PFSK-1 (cell line): ENCODE measurements around the gene DUS2.

ENCODE experiments used
- FOXP2 ChIP-seq: optimal IDR thresholded peaks from 2 replicates; pipeline ENCODE3; 2011; ENCODE audit warnings: borderline replicate concordance, control low read depth, inconsistent platforms; ENCODE audit not compliant: insufficient read depth; ENCODE audit errors: extremely low read length, extremely low read depth
- POLR2AphosphoS5 ChIP-seq: IDR thresholded peaks from 2 replicates; pipeline ENCODE4 v1.6.1; 2012; ENCODE audit warnings: low read depth, mild to moderate bottlenecking, control low read depth, low read length, moderate library complexity
- SIN3A ChIP-seq: IDR thresholded peaks from 2 replicates; pipeline ENCODE4 v1.6.1; 2012; ENCODE audit warnings: mild to moderate bottlenecking, low read length, moderate library complexity, borderline replicate concordance; ENCODE audit not compliant: insufficient read depth
- TAF1 ChIP-seq: IDR thresholded peaks from 2 replicates; pipeline ENCODE4 v1.6.1; 2012; ENCODE audit warnings: low read length, control low read depth, borderline replicate concordance; ENCODE audit not compliant: insufficient read depth
- TF ChIP-seq, protein P1 (sequence below), 2 experiments: IDR thresholded peaks; 2 replicates each; pipeline versions ENCODE4 v1.6.1 to v1.8.0; 2011 to 2012; ENCODE audit warnings: low read depth in 2 of 2, low read length in 2 of 2, control low read depth in 1 of 2, inconsistent platforms in 1 of 2, mild to moderate bottlenecking in 1 of 2, moderate library complexity in 1 of 2; ENCODE audit not compliant: insufficient read depth in 1 of 2

DUS2 gene

DNA sequence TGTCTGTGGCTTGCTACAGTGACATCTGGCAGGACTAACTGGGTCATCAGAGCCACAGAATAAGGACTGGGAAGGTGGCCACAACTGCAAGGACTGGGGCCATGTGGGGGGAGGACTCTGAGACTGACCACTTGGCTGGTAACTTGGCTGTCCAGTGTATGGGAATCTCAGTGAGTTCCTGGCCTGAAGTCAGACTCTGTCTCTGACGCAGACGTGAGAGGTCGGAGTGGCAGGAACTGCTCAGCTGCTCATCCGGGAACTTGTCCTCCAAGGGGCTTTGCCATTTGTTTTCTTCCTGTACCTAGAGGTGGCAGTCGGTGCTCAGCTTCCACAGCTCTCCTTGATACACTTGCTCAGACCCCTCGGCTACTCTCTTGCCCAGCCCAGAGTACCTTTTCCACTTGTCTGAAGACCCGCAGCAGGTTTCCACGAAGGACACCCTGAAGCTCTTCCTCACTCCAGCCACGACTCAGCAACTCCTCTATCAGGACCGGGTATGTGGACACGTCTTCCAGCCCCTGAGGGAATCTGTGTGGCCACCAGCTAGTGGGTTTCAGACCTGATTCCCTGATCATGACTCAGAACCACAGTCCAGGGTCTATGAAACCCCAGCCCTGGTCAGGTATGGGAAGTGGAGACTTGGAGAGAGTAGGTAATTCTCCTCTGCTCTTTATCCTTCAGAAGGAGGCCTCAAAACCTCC lies 35.5 kb upstream of the DUS2 start:
- TF ChIP-seq, protein P1, sequence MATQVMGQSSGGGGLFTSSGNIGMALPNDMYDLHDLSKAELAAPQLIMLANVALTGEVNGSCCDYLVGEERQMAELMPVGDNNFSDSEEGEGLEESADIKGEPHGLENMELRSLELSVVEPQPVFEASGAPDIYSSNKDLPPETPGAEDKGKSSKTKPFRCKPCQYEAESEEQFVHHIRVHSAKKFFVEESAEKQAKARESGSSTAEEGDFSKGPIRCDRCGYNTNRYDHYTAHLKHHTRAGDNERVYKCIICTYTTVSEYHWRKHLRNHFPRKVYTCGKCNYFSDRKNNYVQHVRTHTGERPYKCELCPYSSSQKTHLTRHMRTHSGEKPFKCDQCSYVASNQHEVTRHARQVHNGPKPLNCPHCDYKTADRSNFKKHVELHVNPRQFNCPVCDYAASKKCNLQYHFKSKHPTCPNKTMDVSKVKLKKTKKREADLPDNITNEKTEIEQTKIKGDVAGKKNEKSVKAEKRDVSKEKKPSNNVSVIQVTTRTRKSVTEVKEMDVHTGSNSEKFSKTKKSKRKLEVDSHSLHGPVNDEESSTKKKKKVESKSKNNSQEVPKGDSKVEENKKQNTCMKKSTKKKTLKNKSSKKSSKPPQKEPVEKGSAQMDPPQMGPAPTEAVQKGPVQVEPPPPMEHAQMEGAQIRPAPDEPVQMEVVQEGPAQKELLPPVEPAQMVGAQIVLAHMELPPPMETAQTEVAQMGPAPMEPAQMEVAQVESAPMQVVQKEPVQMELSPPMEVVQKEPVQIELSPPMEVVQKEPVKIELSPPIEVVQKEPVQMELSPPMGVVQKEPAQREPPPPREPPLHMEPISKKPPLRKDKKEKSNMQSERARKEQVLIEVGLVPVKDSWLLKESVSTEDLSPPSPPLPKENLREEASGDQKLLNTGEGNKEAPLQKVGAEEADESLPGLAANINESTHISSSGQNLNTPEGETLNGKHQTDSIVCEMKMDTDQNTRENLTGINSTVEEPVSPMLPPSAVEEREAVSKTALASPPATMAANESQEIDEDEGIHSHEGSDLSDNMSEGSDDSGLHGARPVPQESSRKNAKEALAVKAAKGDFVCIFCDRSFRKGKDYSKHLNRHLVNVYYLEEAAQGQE (IDR thresholded peaks at IDR 0.05; ENCODE audit: insufficient read depth in 1 of 2, low read depth in 2 of 2, low read length in 2 of 2): no peak
- no peak for TF ChIP-seq TAF1
- no peak for TF ChIP-seq POLR2AphosphoS5
- TF ChIP-seq FOXP2: no peak
- no peak for TF ChIP-seq SIN3A

DNA sequence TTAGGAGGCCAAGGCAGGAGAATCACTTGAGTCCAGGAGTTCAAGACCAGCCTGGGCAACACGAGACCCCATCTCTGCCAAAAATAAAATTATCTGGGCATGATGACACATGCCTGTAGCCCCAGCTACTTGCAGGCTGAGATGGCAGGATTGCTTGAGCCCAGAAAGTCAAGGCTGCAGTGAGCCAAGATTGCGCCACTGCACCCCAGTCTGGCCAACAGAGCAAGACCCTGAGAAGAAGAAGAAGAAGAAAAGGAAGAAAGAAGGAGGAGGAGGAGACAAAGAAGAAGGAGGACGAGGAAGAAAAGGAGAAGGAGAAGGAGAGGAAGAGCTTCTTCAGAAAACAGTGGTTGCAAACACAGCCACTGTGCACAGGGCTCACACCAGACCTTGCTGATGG lies 34.4 kb upstream of the DUS2 start:
- TF ChIP-seq, protein P1 (IDR thresholded peaks at IDR 0.05; ENCODE audit: insufficient read depth in 1 of 2, low read depth in 2 of 2, low read length in 2 of 2): no peak
- TF ChIP-seq POLR2AphosphoS5: no peak
- TF ChIP-seq SIN3A: no peak
- no peak for TF ChIP-seq TAF1
- TF ChIP-seq FOXP2: no peak

DNA sequence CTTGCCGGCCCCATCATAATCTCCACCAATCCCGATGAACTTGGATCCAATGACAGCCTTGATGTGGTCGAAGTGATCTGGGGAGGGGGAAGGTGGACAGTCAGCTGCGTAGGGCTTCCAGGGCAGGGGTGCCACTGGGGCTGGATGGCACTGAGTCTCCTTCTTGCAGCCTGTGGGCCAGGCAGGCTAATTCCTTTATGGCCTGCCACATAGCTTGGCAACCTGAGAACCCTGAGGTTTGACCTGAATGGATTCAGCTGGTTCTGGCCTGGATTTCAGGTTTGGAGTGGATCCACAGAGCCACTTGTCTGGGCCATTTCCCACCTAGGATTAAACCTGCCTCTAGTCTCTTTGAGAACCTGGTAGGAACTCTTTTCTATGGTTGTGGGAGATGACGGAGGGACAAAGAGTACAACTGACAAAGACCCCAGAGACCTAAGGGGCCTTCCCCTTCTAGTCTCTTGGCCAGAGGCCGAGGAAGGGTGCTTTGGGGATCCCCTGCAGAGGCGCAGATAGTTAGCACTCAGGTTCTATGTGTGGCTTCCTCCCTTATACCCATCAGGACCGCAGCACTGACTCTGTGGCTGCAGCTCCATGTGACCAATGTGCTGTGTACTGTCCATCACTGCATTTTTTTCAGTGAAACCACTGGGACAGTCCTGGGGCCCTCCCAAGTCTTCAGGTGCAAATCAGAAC lies 33.6 kb upstream of the DUS2 start:
- TF ChIP-seq POLR2AphosphoS5 (no peak), TAF1 (no peak), SIN3A (no peak), FOXP2 (no peak)
- TF ChIP-seq, protein P1 (IDR thresholded peaks at IDR 0.05; ENCODE audit: insufficient read depth in 1 of 2, low read depth in 2 of 2, low read length in 2 of 2): no peak

DNA sequence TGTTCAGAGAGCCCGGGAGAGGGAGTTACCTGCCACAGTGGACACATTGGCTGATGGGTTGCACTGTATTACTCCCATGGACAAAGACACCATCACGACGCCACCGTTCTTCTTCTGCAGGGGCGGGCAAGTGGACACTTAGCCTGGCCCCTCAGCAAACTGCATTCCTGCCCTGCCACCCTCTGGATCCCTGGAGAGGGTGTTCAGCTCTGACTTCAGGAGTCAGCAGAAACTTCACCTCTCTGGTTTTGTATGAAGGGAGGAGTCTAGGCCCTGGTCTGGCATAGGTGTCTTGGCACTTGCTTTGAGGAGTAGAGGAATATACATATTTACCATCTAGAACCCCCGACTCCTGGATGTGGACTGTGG lies 33.1 kb upstream of the DUS2 start:
- no peak for TF ChIP-seq POLR2AphosphoS5
- TF ChIP-seq, protein P1 (IDR thresholded peaks at IDR 0.05; ENCODE audit: insufficient read depth in 1 of 2, low read depth in 2 of 2, low read length in 2 of 2): no peak
- TF ChIP-seq SIN3A: no peak
- no peak for TF ChIP-seq TAF1
- TF ChIP-seq FOXP2: no peak
